ENCODE measurements around the gene AMN. TPM values are rescaled to one million over a fixed set of nuclear protein-coding genes. Genes with fewer than 3 reads are reported as not detected.

The AMN gene
- total and polyA plus RNA-seq, 9 donors, result 0.21 to 11.7 (median 0.56) TPM

GRCh38 chr14:102927878-102928411, 5.5 kb downstream of the AMN start:
- Histone ChIP-seq H3K27ac (ENCODE audit: low read length) (no peak overlapping the region), H3K27me3 (ENCODE audit: control insufficient read depth, insufficient read depth, low read length) (peaks cover 81% of the 10 kb centered on the region), H3K4me3 (ENCODE audit: low read length) (peak overlapping the region; percentile 43), H3K36me3 (ENCODE audit: control insufficient read depth, insufficient read depth, low read length) (peaks cover 9% of the 10 kb centered on the region), H3K9me3 (replicated peaks; ENCODE audit: control insufficient read depth, low read depth, low read length) (no peaks in the 10 kb centered on the region), H3K4me1 (ENCODE audit: control insufficient read depth, insufficient read depth, low read length) (peaks cover 37% of the 10 kb centered on the region)
- 5% methylated on average over 35 of the region's 35 CpGs for WGBS (ENCODE audit: insufficient coverage)
- DNase-seq, result no peak

GRCh38 chr14:102928412-102929240, 6.2 kb downstream of the AMN start:
- peak; percentile 67 for DNase-seq
- Histone ChIP-seq H3K4me1 (ENCODE audit: control insufficient read depth, insufficient read depth, low read length) (peaks cover 30% of the 10 kb centered on the region), H3K9me3 (replicated peaks; ENCODE audit: control insufficient read depth, low read depth, low read length) (no peaks in the 10 kb centered on the region), H3K4me3 (ENCODE audit: low read length) (peak overlapping the region; percentile 43), H3K27ac (ENCODE audit: low read length) (no peak overlapping the region), H3K27me3 (ENCODE audit: control insufficient read depth, insufficient read depth, low read length) (peaks cover 74% of the 10 kb centered on the region), H3K36me3 (ENCODE audit: control insufficient read depth, insufficient read depth, low read length) (peaks cover 14% of the 10 kb centered on the region)
- WGBS (ENCODE audit: insufficient coverage), result under 1% methylated on average over 94 of the region's 94 CpGs

- Histone ChIP-seq H3K4me3 (ENCODE audit: low read length) (no peak overlapping the region), H3K4me1 (ENCODE audit: control insufficient read depth, insufficient read depth, low read length) (peaks cover 25% of the 10 kb centered on the region), H3K27me3 (ENCODE audit: control insufficient read depth, insufficient read depth, low read length) (peaks cover 65% of the 10 kb centered on the region), H3K27ac (ENCODE audit: low read length) (no peak overlapping the region), H3K9me3 (replicated peaks; ENCODE audit: control insufficient read depth, low read depth, low read length) (no peaks in the 10 kb centered on the region), H3K36me3 (ENCODE audit: control insufficient read depth, insufficient read depth, low read length) (peaks cover 19% of the 10 kb centered on the region)
- WGBS (ENCODE audit: insufficient coverage), result 2% methylated on average over 80 of the region's 94 CpGs
- no peak for DNase-seq
Observed at GRCh38 chr14:102929241-102930137, 7.0 kb downstream of the AMN start.

- Histone ChIP-seq H3K4me3 (ENCODE audit: low read length) (no peak overlapping the region), H3K27ac (ENCODE audit: low read length) (no peak overlapping the region), H3K27me3 (ENCODE audit: control insufficient read depth, insufficient read depth, low read length) (peaks cover 58% of the 10 kb centered on the region), H3K36me3 (ENCODE audit: control insufficient read depth, insufficient read depth, low read length) (peaks cover 19% of the 10 kb centered on the region), H3K4me1 (ENCODE audit: control insufficient read depth, insufficient read depth, low read length) (peaks cover 25% of the 10 kb centered on the region), H3K9me3 (replicated peaks; ENCODE audit: control insufficient read depth, low read depth, low read length) (no peaks in the 10 kb centered on the region)
- WGBS (ENCODE audit: insufficient coverage), result 1% methylated on average over 60 of the region's 74 CpGs
- DNase-seq, result no peak
Observed at GRCh38 chr14:102930138-102930752, 7.8 kb downstream of the AMN start.

- DNase-seq, result no peak
- Histone ChIP-seq H3K4me3 (ENCODE audit: low read length) (no peak overlapping the region), H3K27me3 (ENCODE audit: control insufficient read depth, insufficient read depth, low read length) (peaks cover 51% of the 10 kb centered on the region), H3K27ac (ENCODE audit: low read length) (no peak overlapping the region), H3K36me3 (ENCODE audit: control insufficient read depth, insufficient read depth, low read length) (peaks cover 20% of the 10 kb centered on the region), H3K4me1 (ENCODE audit: control insufficient read depth, insufficient read depth, low read length) (peaks cover 25% of the 10 kb centered on the region), H3K9me3 (replicated peaks; ENCODE audit: control insufficient read depth, low read depth, low read length) (no peaks in the 10 kb centered on the region)
- WGBS (ENCODE audit: insufficient coverage), result 46% methylated on average over 30 of the region's 34 CpGs
Observed at GRCh38 chr14:102930753-102931579, 8.5 kb downstream of the AMN start.

GRCh38 chr14:102931580-102932285, 9.3 kb downstream of the AMN start:
- H3K27ac ChIP-seq (ENCODE audit: low read length), result no peak overlapping the region
- 90% methylated on average over 10 of the region's 12 CpGs for WGBS (ENCODE audit: insufficient coverage)
- H3K36me3 ChIP-seq (ENCODE audit: control insufficient read depth, insufficient read depth, low read length), result peaks cover 24% of the 10 kb centered on the region
- H3K27me3 ChIP-seq (ENCODE audit: control insufficient read depth, insufficient read depth, low read length), result peaks cover 45% of the 10 kb centered on the region
- peaks cover 25% of the 10 kb centered on the region for H3K4me1 ChIP-seq (ENCODE audit: control insufficient read depth, insufficient read depth, low read length)
- no peaks in the 10 kb centered on the region for H3K9me3 ChIP-seq (replicated peaks; ENCODE audit: control insufficient read depth, low read depth, low read length)
- no peak for DNase-seq
- no peak overlapping the region for H3K4me3 ChIP-seq (ENCODE audit: low read length)

- no peak for DNase-seq
- Histone ChIP-seq H3K27me3 (ENCODE audit: control insufficient read depth, insufficient read depth, low read length) (peaks cover 40% of the 10 kb centered on the region), H3K27ac (ENCODE audit: low read length) (no peak overlapping the region), H3K4me1 (ENCODE audit: control insufficient read depth, insufficient read depth, low read length) (peaks cover 25% of the 10 kb centered on the region), H3K4me3 (ENCODE audit: low read length) (no peak overlapping the region), H3K36me3 (ENCODE audit: control insufficient read depth, insufficient read depth, low read length) (peaks cover 33% of the 10 kb centered on the region), H3K9me3 (replicated peaks; ENCODE audit: control insufficient read depth, low read depth, low read length) (no peaks in the 10 kb centered on the region)
- 85% methylated on average over 16 of the region's 26 CpGs for WGBS (ENCODE audit: insufficient coverage)
Observed at GRCh38 chr14:102932484-102933248, 10.2 kb downstream of the AMN start.

- Histone ChIP-seq H3K4me1 (ENCODE audit: control insufficient read depth, insufficient read depth, low read length) (peaks cover 16% of the 10 kb centered on the region), H3K36me3 (ENCODE audit: control insufficient read depth, insufficient read depth, low read length) (peaks cover 41% of the 10 kb centered on the region), H3K9me3 (replicated peaks; ENCODE audit: control insufficient read depth, low read depth, low read length) (no peaks in the 10 kb centered on the region), H3K27me3 (ENCODE audit: control insufficient read depth, insufficient read depth, low read length) (peaks cover 29% of the 10 kb centered on the region), H3K4me3 (ENCODE audit: low read length) (no peak overlapping the region), H3K27ac (ENCODE audit: low read length) (no peak overlapping the region)
- 89% methylated on average over 12 of the region's 20 CpGs for WGBS (ENCODE audit: insufficient coverage)
- DNase-seq, result no peak
Observed at GRCh38 chr14:102933618-102934231, 11.3 kb downstream of the AMN start.

Data from muscle of leg (tissue), 11 donors.